HG03520 (cell line): Measurements from ENCODE around the gene ABCF1.
"Not testable (repeated sequence)": the region's sequence is repeated elsewhere in the genome, so short reads cannot be mapped to it uniquely, and the experiment has no call there.

ENCODE experiments used
- ATAC-seq: cut with Tn5 transposase; IDR thresholded peaks from one replicate; pipeline ENCODE4 v1.9.1; 2021; ENCODE audit warnings: mild to moderate bottlenecking, moderate library complexity; ENCODE audit not compliant: unreplicated experiment

The ABCF1 gene

GRCh38 chr6:30556906-30557682 lies 14.1 kb upstream of the ABCF1 start, which contains the start of gene PRR3:
Gene PRR3, plus strand, starts transcription at chr6:30557295. Its CDS starts 50 bp downstream, at chr6:30557345.
- peak; percentile 53 for ATAC-seq

- ATAC-seq: no peak
These were observed 13.6 kb upstream of the ABCF1 start for GRCh38 chr6:30557683-30557981.

- ATAC-seq: no peak
These were observed 10.3 kb upstream of the ABCF1 start for GRCh38 chr6:30560930-30561329.

- ATAC-seq: no peak
These were observed 8.5 kb upstream of the ABCF1 start for GRCh38 chr6:30562470-30563425.

GRCh38 chr6:30564114-30564513 lies 7.1 kb upstream of the ABCF1 start:
- no peak for ATAC-seq

- no peak for ATAC-seq
These were observed 5.5 kb upstream of the ABCF1 start for GRCh38 chr6:30565772-30566171.

- no peak for ATAC-seq
These were observed 3.0 kb upstream of the ABCF1 start for GRCh38 chr6:30568245-30568644.

- no peak for ATAC-seq
These were observed 979 bp upstream of the ABCF1 start for GRCh38 chr6:30570263-30570662.

GRCh38 chr6:30570740-30571074 lies 535 bp upstream of the ABCF1 start:
- ATAC-seq: peak; percentile 16

GRCh38 chr6:30571762-30572082 lies 480 bp downstream of the ABCF1 start:
- ATAC-seq: no peak

GRCh38 chr6:30572148-30572547 lies 906 bp downstream of the ABCF1 start:
- ATAC-seq: no peak

- ATAC-seq: no peak
These were observed 1.9 kb downstream of the ABCF1 start for GRCh38 chr6:30573113-30573512.

- ATAC-seq: no peak
These were observed 6.8 kb downstream of the ABCF1 start for GRCh38 chr6:30578051-30578450.

- ATAC-seq: no peak
These were observed 12.7 kb downstream of the ABCF1 start for GRCh38 chr6:30583921-30584320.

- ATAC-seq: no peak
These were observed 18.6 kb downstream of the ABCF1 start for GRCh38 chr6:30589754-30590358.

- ATAC-seq: no peak
These were observed 19.3 kb downstream of the ABCF1 start for GRCh38 chr6:30590509-30590908.

GRCh38 chr6:30591008-30591407 lies 19.8 kb downstream of the ABCF1 start:
- ATAC-seq: no peak

- no peak for ATAC-seq
These were observed 21.0 kb downstream of the ABCF1 start for GRCh38 chr6:30592287-30592686.

- ATAC-seq: not testable (repeated sequence)
These were observed 26.3 kb downstream of the ABCF1 start for GRCh38 chr6:30597315-30598144.

- ATAC-seq: no peak
These were observed 27.8 kb downstream of the ABCF1 start for GRCh38 chr6:30598912-30599624.
